Measurements from ENCODE around the gene ATG5.

The ATG5 gene

GRCh38 chr6:106149472-106150069 is 176.0 kb downstream of the ATG5 start:
- DNase-seq: peak; percentile 28

GRCh38 chr6:106147476-106147875 is 178.1 kb downstream of the ATG5 start:
- DNase-seq: no peak

- no peak for DNase-seq
Measured at GRCh38 chr6:106146852-106147351, 178.7 kb downstream of the ATG5 start.

DNA sequence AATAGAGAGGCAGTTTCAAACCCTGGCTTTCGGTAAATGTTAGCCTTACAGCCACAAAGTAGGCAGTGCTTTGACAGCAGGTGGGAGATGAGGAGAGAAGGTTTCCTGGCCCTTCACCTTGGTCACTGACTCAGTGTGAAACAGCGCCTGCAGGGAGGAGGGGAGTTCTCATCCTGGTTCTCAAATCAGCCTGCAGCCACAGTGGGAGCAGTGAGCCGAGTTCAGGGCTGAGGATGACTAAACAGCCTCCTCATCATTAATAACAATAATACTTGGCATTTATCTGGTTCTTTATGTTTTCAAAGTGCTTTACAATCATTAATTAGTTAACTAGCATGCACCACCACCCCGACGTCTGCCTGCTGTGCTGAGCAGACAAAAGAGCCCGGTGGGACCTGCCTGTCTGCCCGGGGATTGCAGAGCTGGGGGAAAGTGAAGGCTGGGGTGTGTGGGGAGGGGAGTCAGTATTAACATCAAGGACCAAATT is 179.8 kb downstream of the ATG5 start:
- peak; percentile 56 for DNase-seq

GRCh38 chr6:106145144-106145543 is 180.4 kb downstream of the ATG5 start:
- DNase-seq: no peak

DNA sequence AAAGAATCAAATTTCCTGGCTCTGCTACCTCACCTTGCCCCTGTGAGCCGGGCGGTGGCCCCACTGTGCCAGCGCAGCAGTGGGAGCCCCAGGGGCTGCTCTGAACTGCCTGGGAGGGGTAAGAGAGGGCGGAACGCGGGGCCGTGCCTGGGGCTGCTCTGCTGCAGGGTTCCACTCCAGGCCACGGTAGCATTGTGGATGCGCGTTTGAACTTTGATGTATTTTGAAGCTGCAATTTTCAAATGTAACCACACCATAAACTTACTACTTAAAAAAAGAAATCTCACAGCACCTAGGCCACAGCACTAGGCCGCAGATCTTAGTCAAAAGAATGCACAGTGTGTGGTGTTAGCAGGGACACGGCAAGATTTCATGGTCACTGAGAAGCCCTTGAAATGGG is 181.9 kb downstream of the ATG5 start:
- no peak for DNase-seq

DNA sequence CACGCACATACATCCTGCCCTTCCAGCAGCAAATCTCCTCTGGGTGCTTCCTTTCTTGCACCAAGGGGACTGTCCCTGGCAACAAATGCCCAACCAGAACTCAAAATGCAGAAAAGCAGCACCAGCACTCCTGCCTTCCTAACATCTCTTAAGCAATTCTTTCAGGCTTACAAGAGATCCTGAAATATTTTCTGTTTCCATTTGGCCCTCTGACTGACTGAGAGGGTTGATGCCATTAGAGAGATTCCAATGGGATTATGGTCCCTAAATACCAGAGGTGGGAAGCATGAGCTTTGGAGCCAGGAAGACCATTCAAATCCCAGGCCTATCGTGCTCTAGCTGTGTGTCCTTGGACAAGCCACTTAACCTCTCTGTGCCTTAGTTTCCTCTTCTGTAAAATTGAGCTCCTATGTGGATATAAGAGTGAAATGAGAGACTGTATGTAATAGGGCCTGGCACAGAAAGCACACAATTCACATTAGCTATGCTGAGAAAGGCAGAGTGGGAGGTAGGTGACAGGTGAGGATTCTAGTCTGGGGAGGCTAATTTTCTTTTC is 182.6 kb downstream of the ATG5 start:
- no peak for DNase-seq

DNA sequence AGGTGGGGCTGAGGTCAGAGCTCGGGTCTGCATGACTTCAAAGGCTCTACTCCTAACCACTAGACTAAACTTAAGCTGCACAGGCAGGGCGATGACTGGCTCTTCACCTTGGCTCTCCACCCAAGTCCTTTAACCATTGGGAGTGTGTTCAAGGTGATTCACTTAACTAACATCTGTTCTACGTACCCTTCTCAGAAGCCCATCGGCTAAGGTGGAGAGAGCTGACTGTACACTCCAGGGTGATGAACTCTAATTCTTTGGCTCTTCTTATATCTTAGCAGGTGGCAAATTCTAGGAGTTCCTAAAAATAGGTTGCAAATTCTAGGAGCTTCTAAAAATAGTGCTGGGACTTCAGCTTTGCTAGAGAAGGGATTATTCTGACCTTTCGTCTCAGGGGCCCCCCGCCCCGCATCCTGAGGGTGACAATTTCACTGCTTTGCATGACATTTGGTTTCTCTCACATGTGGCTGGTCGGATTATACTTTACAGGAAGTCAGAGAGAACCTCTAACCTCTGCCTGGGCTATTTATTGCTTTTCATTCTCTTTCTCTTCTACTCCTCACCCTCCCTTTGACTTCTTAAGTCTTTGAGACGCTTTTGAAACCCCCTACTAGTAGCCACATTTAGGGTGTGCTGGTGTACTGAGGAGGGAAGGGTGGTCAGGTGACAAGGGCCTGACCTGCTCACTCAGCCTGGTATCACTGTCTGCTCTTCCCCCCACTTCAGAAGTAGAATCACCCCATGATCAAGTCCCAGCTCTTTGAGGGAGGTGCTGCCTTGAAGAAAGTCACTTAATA is 183.9 kb downstream of the ATG5 start:
- DNase-seq: peak; percentile 70

- no peak for DNase-seq
Measured at GRCh38 chr6:106138151-106138550, 187.4 kb downstream of the ATG5 start.

DNA sequence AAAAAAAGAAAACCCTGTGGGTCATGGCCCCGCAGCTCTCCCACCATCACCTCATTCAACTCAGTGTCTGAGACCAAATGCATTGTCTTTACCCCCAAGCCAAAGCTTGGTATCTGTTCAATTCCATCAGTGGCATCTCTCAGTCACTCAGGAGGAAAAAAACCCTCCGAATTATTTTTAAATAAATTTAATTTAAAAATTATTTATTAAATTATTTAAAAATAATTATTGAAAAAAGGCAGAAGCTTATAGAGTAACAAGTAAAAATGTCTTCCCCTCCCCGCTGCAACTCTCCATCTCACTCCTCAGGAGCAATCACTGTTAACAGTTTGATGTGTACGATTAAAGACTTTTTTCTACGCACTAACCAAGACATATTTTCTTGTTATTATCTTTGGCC is 188.7 kb downstream of the ATG5 start:
- no peak for DNase-seq

- no peak for DNase-seq
Measured at GRCh38 chr6:106135911-106136571, 189.5 kb downstream of the ATG5 start.

DNA sequence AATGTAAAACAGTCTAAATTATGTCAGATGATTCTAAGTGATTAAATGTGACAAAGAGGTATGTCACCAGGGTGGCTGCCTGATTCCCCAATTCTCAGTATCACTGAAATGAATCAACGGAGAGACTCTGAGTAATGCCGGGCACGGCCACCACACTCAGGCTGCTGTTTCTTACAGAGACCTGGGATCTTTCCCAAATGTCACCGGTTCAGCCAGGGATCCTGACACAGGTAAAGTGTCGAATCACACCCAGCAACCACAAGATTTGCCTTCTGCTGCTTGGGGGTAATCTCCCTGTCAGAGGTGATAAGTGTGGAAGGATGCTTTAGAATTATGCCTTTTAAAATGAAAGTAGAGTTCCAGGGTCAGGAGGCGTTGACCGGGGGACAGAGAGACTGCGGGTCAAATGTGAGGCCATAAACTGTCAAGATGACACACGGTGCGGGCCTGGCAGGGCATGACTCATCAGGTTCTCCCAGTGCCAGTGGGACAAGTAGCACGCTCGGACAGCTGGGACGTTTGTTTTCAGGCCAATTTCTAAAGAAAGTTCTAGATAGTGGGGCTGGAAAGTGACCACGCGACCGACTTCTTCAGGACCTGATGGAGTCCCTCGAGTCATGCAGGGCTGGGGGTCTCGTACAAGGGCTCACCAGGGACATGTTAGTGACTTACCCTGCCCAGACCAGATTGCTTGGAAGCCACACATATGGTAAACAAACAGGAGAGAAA is 190.5 kb downstream of the ATG5 start:
- DNase-seq: peak; percentile 35

Data from stimulated activated CD4-positive, alpha-beta T cell treated with anti-CD3 and anti-CD28 coated beads, Interleukin-15, amount 100 ng/mL, for 24 hours (primary cell).